Thyroid gland (tissue), 4 donors: ENCODE measurements around the gene HELT. TPM values are rescaled to one million over a fixed set of nuclear protein-coding genes. Genes with fewer than 3 reads are reported as not detected.

ENCODE experiments used
- DNase-seq, 2 donors: peaks; one replicate each; pipeline ENCODE4 v3.0.0-alpha.2; 2019
- H3K27ac ChIP-seq, 3 donors: fragments of 200-600 bp; sonication (generic); 1 replicate in 2 of 3; 2 replicates in 1 of 3; pipeline ENCODE4 v1.5.1; 2016 to 2019; ENCODE audit warnings: mild to moderate bottlenecking in 1 of 3, moderate library complexity in 1 of 3
- H3K27me3 ChIP-seq: fragments of 200-600 bp; sonication (generic); one replicate; pipeline ENCODE4 v1.5.1; 2019
- H3K36me3 ChIP-seq, 2 donors: fragments of 200-600 bp; sonication (generic); one replicate each; pipeline ENCODE4 v1.5.1; 2016 to 2019
- H3K4me1 ChIP-seq, 2 donors: fragments of 200-600 bp; sonication (generic); one replicate each; pipeline ENCODE4 v1.5.1; 2017 to 2019
- H3K4me3 ChIP-seq, 3 donors: fragments of 200-600 bp; sonication (generic); replicated peaks in 1 of 3; 1 replicate in 2 of 3; 2 replicates in 1 of 3; pipeline ENCODE4 v1.5.1; 2016; ENCODE audit warnings: mild to moderate bottlenecking in 1 of 3
- H3K9me3 ChIP-seq: fragments of 200-600 bp; sonication (generic); one replicate; pipeline ENCODE4 v1.5.1; 2017
- POLR2A ChIP-seq, 2 donors: fragments of 450-650 bp; IDR thresholded peaks; one replicate each; pipeline ENCODE4 v1.6.1; 2017; ENCODE audit warnings: antibody characterized with exemption in 2 of 2, mild to moderate bottlenecking in 2 of 2, moderate library complexity in 1 of 2
- WGBS, 2 donors: methylation state at CpG; one replicate each; pipeline ENCODE4 v1.1.5; 2017; 5-methylcytosine and 5-hydroxymethylcytosine counted together
- intact Hi-C: fragments of 100-400 bp; cut with DNase I; formaldehyde crosslinking; loops from one replicate; pipeline ENCODE4 v1.15.1; 2023
- total RNA-seq, 4 donors: library from RNA; depleted of rRNA; stranded (reverse); fragments of >200 nt; gene quantifications; one replicate each; pipeline ENCODE4 v1.2.3, GENCODE V29; 2016
- TF ChIP-seq, protein P1 (sequence below), 6 experiments: fragments of 200-600 bp in 3 of 6; fragments of 450-650 bp in 3 of 6; sonication (generic) in 3 of 6; IDR thresholded peaks; one replicate each; pipeline ENCODE4 v1.5.1; 2016 to 2019; ENCODE audit warnings: antibody characterized with exemption in 6 of 6, mild to moderate bottlenecking in 2 of 6, inconsistent platforms in 1 of 6, moderate library complexity in 1 of 6

HELT gene
- total RNA-seq, 4 donors from 2014 or later: not detected

DNA sequence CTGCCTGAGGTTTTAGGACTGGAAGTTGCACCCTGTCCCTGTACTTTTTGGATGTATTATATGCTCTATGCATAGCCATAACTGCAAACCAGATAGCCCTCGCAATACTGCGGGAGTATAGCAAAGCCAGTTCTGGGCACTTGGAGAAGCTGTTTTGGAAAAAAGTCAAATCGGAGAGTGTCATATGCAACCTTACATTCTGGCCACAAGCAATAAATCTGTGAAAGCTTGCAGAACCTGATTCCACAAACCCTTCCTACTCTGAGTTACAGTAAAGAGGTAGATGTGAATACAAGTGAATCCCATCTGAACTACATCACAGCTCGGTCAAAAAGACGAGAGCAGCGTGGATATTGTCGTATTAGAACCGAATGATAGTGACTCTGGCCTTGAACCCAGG is 10.3 kb downstream of the HELT start:
- Histone ChIP-seq H3K36me3 (no peaks in the 10 kb centered on the region), H3K27me3 (no peaks in the 10 kb centered on the region), H3K4me3 (no peak overlapping the region), H3K9me3 (no peaks in the 10 kb centered on the region), H3K27ac (no peak overlapping the region), H3K4me1 (no peaks in the 10 kb centered on the region)
- DNase-seq: no peak
- TF ChIP-seq, protein P1, sequence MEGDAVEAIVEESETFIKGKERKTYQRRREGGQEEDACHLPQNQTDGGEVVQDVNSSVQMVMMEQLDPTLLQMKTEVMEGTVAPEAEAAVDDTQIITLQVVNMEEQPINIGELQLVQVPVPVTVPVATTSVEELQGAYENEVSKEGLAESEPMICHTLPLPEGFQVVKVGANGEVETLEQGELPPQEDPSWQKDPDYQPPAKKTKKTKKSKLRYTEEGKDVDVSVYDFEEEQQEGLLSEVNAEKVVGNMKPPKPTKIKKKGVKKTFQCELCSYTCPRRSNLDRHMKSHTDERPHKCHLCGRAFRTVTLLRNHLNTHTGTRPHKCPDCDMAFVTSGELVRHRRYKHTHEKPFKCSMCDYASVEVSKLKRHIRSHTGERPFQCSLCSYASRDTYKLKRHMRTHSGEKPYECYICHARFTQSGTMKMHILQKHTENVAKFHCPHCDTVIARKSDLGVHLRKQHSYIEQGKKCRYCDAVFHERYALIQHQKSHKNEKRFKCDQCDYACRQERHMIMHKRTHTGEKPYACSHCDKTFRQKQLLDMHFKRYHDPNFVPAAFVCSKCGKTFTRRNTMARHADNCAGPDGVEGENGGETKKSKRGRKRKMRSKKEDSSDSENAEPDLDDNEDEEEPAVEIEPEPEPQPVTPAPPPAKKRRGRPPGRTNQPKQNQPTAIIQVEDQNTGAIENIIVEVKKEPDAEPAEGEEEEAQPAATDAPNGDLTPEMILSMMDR (IDR thresholded peaks at IDR 0.05): no peak
- no peak for TF ChIP-seq POLR2A (IDR thresholded peaks at IDR 0.05)
- intact Hi-C loops: no loop called here
- 88 to 92% methylated on average over 8 of the region's 8 CpGs for WGBS, 2 donors

DNA sequence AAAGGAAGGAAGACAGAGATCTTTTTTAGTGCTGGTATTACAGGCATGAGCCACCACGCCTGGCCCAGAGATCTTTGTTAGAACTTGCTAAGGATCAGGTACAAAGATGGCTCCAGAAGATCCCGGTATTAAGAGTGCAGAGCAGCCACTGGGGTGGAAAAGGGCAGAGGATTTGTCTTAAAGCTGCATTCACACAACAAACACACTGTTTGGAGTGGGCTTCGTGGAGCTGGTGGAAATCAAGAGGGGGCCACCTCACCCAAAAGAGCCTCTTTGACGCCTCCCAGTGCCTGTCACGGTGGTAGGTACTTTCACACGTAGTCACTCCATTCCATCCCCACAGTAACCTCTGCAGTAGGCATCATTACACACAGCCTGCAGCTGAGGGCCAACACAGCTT is 13.3 kb downstream of the HELT start:
- Histone ChIP-seq H3K4me1 (no peaks in the 10 kb centered on the region), H3K9me3 (no peaks in the 10 kb centered on the region), H3K27me3 (no peaks in the 10 kb centered on the region), H3K4me3 (no peak overlapping the region), H3K36me3 (no peaks in the 10 kb centered on the region), H3K27ac (no peak overlapping the region)
- intact Hi-C loops: no loop called here
- DNase-seq: no peak
- TF ChIP-seq, protein P1 (IDR thresholded peaks at IDR 0.05): no peak
- no peak for TF ChIP-seq POLR2A (IDR thresholded peaks at IDR 0.05)
- 70 to 74% methylated on average over 6 of the region's 6 CpGs for WGBS, 2 donors

DNA sequence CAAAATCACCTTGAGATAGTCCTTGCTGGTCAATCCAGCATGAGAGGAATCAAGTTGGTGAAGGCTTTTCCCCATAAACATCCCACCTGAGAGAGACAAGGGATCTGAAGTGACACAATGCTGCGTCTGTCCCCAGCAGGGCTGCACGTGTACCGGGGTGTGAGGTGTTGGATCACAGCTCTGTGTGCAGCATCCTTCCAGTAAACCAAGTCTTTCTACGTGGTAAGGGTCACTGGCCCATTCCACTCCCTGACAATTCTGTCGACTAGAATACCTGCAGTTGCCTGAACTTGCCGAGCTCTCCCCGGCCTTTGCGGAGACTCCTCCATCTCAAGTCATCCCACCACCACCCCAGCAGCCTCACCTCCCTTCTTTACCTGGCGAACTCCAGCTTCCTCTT is 14.8 kb downstream of the HELT start:
- no peaks in the 10 kb centered on the region for H3K27me3 ChIP-seq
- intact Hi-C loops: no loop called here
- TF ChIP-seq, protein P1 (IDR thresholded peaks at IDR 0.05): no peak
- no peak for TF ChIP-seq POLR2A (IDR thresholded peaks at IDR 0.05)
- no peaks in the 10 kb centered on the region for H3K4me1 ChIP-seq
- 87 to 90% methylated on average over 9 of the region's 9 CpGs for WGBS, 2 donors
- no peak overlapping the region for H3K27ac ChIP-seq
- DNase-seq: no peak
- no peaks in the 10 kb centered on the region for H3K36me3 ChIP-seq
- H3K9me3 ChIP-seq: no peaks in the 10 kb centered on the region
- H3K4me3 ChIP-seq: no peak overlapping the region

DNA sequence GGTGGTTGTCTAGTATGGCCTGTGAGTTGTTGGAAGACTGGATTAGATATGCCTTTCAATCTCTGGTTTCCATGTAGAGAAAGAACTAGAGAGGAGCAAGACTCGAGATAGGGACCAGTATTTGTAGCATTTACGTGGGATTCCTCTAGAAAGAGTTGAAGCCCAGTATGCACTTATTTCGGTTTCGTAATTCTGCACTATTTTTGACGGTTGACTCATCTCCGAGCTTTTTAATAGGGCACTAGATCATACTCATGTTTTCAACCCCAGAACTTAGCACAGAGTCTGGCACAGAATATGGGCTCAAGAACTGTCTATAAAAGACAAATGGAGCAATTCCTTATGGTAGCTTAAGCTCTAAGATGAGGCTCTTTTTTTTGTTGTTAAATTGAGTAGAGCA is 15.7 kb downstream of the HELT start:
- H3K27me3 ChIP-seq: no peaks in the 10 kb centered on the region
- intact Hi-C loops: no loop called here
- no peaks in the 10 kb centered on the region for H3K36me3 ChIP-seq
- no peak for TF ChIP-seq POLR2A (IDR thresholded peaks at IDR 0.05)
- TF ChIP-seq, protein P1 (IDR thresholded peaks at IDR 0.05): no peak
- no peaks in the 10 kb centered on the region for H3K9me3 ChIP-seq
- H3K4me1 ChIP-seq: no peaks in the 10 kb centered on the region
- WGBS, 2 donors: 85 to 92% methylated on average over 6 of the region's 6 CpGs
- DNase-seq: no peak
- H3K4me3 ChIP-seq: no peak overlapping the region
- H3K27ac ChIP-seq: no peak overlapping the region

DNA sequence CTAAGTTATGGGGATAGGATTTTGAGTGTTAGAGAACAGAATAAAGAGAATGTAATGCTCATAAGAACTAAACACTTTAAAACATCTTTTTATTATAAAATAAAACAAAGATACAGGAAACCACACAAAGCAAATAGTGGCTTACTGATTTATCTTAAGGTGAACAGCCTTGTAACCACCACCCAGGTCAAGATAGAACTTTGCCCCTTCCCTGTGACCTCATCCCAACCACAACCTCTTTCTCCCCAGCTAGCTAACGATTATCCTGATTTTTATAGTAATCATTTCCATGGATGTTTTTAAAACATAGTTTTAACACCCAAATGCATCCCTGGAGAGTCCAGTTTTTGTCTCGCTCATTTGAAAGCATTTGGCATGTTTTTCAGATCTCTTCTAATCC is 17.0 kb downstream of the HELT start:
- no peaks in the 10 kb centered on the region for H3K36me3 ChIP-seq
- no peaks in the 10 kb centered on the region for H3K27me3 ChIP-seq
- H3K27ac ChIP-seq: no peak overlapping the region
- intact Hi-C loops: no loop called here
- H3K4me1 ChIP-seq: peaks cover 0 to 5% of the 10 kb centered on the region in 2 donors
- no peak for DNase-seq
- WGBS, 2 donors: 89 to 90% methylated on average over 2 of the region's 2 CpGs
- no peak overlapping the region for H3K4me3 ChIP-seq
- H3K9me3 ChIP-seq: no peaks in the 10 kb centered on the region
- TF ChIP-seq, protein P1 (IDR thresholded peaks at IDR 0.05): no peak
- TF ChIP-seq POLR2A (IDR thresholded peaks at IDR 0.05): no peak
